RPMI7951 (cell line): ENCODE results near the gene SLC8A3. TPM values are rescaled to one million over a fixed set of nuclear protein-coding genes. Genes with fewer than 3 reads are reported as not detected.

Experiments used
- DNase-seq: peaks from one replicate; pipeline ENCODE4 v3.0.0-alpha.2; 2012; ENCODE audit warnings: low read depth
- total RNA-seq: library from RNA; depleted of rRNA; stranded (reverse); fragments of >200 nt; shearing (Covaris generic); gene quantifications from 2 replicates; pipeline ENCODE4 v1.2.3, GENCODE V29; 2014

Gene SLC8A3
- total RNA-seq, 1 experiment from 2014 or later, result 4.0 TPM

DNA sequence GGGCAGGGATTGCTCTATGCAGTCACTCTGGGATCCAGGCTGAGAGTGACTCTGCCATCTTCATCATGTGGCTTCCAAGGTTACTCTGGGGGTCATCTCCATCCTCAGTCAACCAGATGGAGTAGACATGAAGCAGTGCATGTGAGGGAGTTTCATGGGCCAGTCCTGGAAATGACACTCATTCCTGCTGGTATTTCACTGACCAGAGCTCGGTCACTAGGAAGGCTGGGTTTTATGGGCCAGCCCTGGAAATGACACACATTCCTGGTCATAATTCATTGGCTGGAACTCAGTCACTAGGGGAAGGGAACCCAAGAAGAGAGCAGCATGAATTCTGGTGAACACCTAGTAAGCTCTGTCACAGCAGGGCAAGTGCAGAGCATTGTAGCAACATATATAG, 164.9 kb downstream of the SLC8A3 start:
- DNase-seq, result no peak

DNA sequence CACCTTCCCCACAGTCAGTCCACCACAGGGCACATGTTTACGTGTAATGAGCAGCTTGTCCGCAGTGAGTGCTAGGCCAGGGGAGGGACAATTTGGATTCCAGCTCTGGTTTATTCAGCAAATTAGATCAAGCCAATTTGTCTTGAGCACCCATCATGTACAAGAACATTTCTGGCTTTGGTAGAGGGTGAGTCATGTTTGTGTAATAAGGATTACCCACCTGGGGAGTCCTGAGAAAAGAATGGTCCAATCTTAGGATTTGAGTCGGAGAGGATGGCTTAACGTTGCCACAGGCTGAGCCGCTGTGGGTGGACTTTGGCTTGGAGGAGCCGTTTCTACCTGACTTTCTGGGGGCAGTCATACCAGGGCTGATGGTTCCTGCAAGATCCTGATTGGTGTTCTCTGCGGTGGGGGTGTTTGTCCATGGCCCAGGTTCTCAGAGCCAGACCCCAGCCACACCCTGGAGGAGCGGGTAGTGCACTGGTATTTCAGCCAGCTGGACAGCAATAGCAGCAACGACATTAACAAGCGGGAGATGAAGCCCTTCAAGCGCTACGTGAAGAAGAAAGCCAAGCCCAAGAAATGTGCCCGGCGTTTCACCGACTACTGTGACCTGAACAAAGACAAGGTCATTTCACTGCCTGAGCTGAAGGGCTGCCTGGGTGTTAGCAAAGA, 165.8 kb downstream of the SLC8A3 start:
- DNase-seq, result no peak

DNA sequence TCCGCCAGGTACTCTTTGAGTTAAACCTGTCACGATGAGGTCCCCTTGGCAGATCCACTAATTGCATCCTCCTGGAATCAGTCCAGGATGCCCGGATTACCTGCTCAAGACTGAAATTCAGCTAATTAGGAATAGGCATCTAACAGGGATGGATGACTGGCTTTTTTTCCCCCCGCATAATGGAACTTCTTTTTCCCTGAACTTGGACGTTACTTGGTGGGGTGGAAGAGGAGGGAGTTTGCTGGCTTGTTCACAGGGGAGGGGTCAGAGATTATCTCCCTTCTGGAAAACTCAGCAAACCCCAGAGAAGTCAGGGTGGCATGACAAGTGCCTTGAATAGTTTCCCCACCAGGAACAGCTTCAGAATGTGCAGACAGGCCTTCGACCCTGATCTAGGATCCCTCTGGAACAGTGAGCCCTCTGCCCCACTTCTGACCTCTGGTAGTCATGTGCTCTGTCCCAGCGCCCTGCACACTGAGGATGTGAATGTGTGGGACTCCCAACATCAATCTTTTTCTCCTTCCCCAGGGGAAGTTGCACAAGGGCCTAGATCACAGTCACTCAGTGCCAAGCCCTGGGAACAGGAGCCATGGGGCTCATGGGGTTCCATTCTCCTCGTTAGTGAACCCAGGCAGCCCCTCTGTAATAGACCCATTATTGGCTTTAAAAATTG, 167.1 kb downstream of the SLC8A3 start:
- no peak for DNase-seq

DNA sequence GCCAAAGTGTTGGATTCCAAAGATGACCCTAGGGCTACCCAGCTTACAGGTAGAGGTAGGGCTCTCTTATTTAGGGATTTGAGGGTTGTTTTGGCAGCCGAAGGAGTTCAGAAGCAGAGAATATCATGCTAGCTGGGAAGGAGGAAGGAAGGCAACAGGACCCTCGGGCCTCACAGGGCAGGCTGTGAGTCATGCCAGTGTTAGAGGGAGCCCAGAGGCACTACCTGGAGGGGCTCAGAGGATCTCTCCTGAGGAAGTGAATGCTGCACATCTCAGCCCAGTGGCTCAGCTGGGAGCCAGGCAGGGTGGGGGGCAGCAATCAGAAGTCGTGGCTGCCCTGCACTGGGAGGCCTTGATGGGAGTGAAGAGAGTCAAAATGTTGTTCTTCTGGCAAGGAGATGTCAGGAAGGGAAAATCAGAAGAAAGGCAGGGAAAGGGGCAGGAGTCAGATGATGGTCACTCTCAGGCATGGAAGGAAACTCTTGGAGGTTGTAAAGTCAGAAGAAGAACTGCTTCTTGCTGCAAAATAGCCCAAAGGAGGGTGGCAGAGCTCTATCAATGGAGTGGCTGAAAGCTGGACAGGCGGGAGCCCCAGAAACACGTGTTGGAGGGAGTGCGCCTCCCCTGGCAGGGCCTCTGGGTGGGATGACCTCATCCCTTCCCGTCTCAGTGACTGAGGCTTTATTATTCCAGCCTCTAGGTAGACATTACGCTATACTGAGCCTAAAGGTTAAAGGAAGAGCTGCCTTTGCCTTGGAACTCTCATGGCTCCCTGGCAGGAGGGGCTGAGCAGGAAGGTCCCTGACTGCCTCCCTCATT, 168.2 kb downstream of the SLC8A3 start:
- DNase-seq, result no peak

DNA sequence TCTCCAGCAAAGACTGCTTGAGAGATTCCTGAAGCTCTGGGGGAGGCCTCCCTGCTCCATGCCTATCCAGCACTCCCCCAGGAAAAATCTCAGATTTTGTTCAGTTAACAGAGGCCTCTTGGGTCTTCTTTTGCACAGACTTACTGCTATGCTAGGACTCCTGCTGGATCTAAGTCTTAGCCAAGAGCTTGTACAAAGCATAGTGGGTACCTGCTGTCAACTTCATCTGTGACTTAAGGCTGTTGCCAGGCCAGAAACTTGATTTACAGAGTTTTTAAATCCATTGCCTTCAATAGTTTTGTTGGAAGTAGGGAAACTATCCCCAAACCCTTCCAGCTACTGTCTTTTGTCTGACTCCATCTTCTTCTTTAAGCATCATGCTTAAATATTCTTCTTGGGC, 169.1 kb downstream of the SLC8A3 start:
- DNase-seq, result no peak

DNA sequence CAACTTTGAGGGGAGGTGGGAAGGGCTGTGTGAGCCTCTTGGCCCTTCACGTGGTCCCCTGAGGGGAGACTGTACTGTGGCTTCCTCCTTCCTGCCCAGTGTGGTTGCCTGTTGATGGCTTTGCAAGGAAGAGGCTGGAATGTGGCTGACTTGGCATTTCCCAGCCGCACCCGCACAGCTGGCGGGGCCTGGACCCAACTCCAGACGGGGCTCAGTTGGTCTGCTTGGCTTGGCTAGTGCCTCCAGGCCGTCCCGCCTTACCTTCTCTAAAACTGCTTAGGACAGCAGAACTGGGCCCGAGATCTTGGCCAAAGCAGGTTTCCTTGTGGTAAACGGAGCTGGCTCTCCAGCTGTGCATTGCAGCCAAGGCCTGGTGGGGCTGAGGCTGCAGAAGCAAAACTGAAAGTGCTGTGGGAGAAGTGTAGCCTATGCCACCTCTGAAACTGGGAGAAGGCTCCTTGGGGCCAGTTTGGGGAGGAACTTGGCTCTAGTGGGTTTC, 170.0 kb downstream of the SLC8A3 start:
- peak; percentile 85 for DNase-seq

DNA sequence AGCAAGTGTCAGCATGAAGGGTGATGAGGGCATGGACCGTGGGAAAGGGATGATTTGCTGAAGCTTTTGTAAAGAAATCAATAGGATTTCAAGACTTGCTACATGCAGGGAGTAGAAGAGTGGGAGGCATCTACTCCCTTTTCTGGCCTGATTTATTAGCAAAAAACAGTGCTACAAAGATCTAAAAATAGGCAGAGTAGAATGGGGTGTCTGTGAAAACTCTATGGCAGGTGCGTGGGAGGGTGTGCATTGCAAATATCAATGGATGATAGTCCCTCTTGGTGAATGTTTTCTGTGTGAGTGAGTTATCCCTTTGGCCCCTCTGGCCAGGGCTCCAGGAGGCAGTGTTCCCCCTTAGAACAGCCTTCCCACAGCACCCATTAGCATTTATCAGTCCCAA, 170.5 kb downstream of the SLC8A3 start:
- DNase-seq, result no peak

DNA sequence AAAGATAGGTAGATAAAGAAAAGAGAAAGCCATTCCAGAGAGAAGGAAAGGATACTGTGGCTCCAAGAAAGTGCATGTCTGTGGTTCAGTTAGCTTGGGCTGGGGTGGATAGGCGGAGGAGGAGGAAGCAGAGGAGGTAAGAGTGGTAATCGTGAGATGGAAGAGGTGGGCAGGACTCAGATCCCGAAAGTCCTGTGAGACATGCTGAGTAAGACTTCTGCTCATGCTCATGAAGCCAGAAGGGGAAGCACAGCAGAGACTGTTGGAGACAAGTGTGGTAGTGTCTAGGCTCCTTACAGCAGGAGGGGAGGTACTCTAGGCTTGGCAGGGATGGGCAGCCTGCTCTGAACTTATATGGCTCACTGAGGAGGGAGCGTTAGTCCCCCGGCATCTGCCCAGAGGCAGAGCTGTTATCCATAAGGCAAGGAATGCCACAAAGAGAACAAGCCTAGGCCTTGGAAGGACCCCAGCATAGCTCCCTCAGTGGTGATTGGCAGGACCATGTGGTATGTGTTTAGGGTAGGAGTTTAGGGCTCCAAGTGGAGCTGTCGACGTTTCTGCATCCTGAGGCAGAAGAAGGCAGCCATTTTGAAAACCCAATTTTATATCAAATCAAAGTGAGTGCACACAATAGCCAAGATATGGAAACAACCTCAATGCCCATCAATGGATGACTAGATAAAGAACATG, 174.2 kb downstream of the SLC8A3 start:
- no peak for DNase-seq

DNA sequence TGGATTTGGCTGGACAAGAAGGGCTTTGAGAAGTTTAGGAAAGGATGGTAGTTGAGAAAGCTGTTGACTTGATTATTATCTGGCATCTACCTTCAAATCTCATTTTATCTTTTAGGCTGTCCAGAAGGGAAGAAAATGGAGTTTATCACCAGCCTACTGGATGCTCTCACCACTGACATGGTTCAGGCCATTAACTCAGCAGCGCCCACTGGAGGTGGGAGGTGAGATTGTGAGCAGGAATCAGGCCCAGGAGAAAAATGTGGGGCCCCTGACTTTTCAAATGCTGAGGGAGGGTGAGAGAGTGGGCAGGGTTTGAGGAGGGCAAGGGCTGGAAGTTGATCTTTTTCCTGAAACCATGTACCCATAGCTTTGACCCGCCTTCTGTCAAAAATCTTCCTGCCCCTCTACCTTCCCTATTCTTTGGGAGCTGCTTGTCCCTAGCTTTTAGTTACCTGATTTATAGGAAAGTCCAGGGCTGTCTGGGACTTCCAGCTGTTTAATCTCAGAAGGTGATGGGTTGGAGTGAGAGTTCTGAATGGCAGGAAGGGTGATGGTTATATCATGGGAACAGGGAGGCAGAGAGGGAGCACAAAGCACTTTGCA, 175.4 kb downstream of the SLC8A3 start:
- DNase-seq, result no peak

DNA sequence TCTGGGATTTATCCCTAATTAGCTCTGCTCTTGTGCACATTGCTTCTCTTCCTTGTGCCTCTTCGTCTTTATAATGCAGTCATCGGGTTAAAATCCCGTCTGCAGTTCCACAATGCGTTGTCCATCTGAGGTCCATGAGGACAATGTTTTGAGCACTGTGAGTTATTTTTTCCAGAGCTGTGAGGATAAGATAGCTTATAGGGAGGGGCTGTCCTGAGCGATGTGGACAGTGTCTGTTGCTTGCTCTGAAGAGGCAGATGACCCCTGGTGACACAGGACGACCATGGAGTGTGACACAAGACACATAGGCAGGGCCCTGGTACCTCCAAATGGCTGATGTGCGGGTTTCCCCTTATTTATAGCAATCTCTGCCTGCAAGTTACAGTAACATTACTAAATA, 177.0 kb downstream of the SLC8A3 start:
- DNase-seq, result no peak

DNA sequence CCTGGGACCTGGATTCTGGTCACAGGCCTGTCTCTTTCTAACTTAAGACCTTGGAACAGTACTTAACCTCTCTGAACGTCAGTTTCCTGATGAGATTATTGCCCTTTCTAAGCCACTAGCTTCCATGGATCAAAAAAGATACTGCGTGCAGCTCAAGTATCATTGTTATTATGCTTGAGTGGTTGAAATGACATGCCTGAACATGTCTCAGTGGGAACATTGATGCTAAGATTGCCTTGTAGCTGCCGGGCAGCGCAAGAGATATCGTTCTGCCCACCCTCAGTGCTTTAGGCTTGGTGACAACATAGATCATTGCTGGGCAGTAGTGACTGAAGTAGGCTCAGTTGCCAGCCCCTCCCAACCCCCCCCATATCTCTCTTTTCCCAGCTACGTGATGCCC, 177.7 kb downstream of the SLC8A3 start:
- no peak for DNase-seq

DNA sequence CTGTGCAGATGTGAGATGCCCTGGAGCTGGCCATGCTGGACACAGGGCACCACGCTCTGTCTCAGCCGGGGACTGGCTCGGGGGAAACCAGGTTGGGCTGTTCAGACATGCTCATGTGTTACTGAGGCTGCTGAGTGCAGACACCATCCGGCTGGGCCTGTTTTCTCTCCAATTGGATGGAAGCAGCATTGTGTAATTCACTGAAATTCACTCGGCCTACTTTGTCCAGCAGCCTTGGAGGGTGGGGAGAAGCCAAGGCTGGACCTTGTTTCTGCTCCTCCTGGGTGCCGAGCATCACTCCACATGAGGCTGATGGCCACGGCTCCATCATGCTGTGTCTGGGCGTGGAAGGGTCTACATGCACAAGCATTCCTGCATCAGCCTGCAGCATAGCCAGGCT, 178.8 kb downstream of the SLC8A3 start:
- DNase-seq, result no peak

DNA sequence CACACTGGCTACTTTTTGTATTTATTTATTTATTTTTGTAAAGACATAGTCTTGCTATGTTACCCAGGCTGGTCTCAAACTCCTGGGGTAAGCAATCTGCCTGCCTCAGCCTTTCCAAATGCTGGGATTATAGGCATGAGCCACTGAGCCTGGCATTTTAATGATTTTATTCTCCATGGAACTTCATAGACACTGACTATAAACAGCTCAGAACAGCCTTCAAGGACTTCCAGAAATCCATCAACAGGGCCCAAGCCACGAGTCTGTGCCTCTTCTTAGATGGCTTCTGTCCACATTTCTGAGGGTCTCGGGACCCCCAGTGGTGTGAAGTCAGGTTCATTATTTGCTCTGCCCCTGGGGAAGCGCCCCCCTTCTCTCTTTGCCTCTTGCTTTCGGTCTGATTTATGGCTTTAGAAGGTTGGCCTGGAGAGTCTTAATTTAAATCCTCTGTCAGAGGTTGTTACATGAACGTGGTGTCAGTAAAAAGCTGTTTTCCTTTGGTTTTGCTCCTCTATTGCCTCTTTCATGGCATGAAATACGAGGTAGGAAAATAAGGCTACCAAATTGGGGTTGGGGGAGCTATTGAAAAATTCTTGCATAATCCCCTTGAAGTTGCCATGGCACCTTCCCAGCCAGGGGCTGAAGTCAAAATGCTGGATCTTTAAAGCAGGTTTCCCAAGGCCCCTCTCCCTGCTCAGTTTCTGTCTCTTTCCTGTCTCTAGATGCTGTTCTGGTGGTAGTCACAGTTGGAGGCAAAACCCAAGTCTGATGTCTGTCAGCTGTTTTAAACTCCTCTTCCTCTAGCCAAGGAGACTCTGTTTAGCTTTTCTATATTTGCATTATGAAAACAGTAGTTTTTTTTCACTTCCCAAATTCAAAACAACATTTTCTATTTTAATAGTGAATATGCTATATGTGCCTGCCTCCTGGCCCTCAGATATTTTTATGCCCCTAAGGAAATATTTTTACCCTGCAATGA, 180.2 kb downstream of the SLC8A3 start:
- DNase-seq, result no peak

DNA sequence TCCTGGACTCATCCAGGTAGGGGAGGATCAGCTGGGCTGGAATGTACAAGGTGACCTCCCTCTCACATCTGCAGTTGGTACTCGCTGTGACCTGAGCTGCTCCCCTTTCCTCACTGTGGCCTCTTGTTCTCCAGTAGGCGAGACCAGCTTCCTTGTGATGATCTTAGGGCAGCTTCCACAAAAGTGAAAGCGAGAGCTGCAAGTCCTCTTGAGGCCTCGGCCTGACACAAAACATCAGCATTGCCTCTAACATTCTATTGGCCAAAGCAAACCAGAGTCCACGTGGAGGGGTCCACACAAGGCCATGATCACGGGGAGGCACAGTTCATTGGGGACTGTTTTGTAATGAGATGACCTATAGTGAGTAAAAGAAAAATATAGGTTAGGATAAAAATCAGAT, 182.1 kb downstream of the SLC8A3 start:
- no peak for DNase-seq

DNA sequence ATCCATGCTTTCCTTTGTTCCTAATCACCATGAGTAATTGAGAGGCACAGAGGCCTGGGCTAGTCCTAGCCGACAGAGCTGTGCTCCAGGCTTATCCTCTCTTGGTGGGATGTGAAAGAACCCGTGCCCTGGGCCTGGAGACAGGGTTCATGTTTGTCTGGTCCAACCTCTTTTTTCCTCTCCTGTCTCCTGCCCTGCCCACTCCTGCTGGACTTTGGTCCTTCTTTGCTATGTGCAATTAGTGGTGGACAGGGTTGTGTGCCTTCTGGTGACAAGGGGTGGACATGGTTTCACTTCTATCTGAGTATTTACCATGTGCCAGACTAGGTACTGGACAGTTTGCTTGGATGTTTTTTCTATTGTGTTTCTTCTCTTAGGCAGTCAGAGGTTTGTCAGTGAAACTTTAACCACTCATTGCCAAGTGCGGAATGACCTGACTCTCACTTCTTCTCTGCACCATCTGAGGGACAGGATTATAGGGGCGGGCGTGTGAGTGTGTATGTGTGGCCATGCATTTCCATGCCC, 183.4 kb downstream of the SLC8A3 start:
- no peak for DNase-seq

DNA sequence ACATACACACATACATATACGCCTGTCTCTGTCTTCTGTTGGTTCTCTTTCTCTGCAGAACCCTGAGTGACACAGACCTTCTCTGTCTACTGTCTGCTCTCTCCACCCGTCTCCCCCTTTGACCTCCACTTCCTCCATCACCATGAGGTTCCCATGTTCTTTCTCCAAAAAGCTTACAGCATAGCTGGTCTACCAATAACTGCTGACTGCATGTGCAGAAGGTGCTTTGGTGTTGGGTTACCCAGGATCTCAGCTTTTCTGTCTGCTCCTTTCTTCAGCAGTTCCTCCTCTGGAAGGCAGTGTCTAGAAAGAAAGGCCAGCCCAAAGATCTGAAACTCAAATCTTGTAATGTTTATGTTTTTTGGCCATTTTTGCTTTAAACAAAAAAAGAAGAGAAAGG, 184.0 kb downstream of the SLC8A3 start:
- no peak for DNase-seq

DNA sequence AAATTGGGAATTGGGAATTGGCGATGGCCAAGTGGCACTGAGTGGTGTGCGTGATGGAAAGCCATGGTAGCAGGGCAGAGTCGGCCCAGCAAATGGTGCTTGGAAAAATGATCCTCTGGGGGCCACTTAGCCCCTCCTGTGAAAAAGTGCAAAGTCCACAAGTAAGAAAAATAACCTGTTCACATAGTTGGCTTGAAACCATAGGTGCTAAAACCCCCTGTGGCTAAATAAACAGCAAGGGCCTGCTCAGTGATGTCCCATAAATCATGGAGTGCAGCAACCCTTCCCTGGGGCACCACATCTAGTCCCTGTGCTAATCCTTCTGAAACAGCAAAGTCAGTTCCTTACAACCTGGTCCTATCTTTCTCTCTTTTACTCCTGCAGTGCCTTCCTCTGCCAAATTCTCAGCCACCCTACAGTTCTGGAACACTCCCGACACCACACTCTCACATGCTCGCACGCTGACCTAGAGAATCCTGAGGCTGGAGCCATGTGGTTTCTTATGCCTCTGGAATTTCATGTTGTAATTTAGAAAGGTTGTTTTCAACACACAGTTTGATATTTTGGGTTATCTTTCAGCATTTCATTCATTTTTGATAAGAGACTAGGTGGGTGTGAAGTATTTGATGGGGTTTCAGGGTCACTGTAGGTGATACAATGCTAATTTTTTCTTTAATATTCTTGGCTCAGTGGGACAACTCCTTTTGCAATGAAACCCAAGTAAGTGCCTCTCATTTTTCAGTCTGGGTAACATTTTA, 186.0 kb downstream of the SLC8A3 start:
- DNase-seq, result no peak

DNA sequence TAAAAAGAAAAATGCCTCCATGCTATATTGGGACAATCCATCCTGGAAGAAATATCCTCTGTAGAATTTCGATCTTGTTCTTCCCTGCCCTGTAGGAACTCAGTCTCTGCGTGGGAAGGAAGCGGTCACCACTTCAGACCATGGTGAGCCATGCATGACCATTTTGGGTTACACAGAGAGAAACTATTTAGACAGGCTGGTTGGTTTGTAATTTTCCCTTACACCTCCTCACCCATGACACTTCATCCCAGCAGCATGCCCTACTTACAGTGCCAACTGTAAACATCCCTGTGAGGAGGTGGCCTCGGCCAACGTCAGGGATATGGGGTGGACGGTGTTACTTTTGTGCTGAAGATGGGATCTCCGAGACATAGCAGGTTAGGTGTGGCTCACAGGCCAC, 188.2 kb downstream of the SLC8A3 start:
- peak; percentile 52 for DNase-seq

DNA sequence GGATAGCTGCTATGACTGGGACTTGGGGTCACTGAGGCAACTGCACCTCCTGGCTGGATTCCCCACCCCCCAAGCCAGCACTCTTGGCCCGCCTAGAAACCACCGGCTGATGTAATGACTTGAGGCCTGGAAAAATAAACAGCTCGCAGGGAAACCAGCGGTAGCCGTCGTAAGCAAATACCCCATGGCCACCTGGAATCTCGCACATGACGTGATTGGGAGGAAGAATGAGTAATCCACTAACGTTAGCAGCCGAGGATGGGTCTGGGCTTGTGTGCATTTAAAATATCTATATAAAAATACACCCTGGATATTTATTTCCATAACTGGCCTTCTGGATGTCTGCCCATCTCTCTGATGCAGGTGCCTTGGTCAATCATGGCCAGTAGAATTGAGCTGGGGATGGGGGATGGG, 189.5 kb downstream of the SLC8A3 start:
- DNase-seq, result peak; percentile 80
